Keratinocyte (primary cell): ENCODE results near the gene POTEM.
"Not testable (repeated sequence)": the region's sequence is repeated elsewhere in the genome, so short reads cannot be mapped to it uniquely, and the experiment has no call there.

Experiments used
- EZH2 ChIP-seq: IDR thresholded peaks from one replicate; pipeline ENCODE4 v1.6.1; 2012; ENCODE audit warnings: inconsistent platforms, mild to moderate bottlenecking, low read length, moderate library complexity
- TF ChIP-seq, protein P1 (sequence below), 3 experiments: IDR thresholded peaks in 1 of 3; conservative IDR thresholded peaks in 1 of 3; optimal IDR thresholded peaks in 1 of 3; 2 replicates in 2 of 3; 3 replicates in 1 of 3; pipeline versions ENCODE3 to v1.5.1; 2011; ENCODE audit warnings: low read length in 3 of 3, mild to moderate bottlenecking in 3 of 3, moderate library complexity in 2 of 3, control low read depth in 1 of 3, inconsistent platforms in 1 of 3; ENCODE audit not compliant: insufficient read depth in 2 of 3; ENCODE audit errors: extremely low read depth in 1 of 3

DNA sequence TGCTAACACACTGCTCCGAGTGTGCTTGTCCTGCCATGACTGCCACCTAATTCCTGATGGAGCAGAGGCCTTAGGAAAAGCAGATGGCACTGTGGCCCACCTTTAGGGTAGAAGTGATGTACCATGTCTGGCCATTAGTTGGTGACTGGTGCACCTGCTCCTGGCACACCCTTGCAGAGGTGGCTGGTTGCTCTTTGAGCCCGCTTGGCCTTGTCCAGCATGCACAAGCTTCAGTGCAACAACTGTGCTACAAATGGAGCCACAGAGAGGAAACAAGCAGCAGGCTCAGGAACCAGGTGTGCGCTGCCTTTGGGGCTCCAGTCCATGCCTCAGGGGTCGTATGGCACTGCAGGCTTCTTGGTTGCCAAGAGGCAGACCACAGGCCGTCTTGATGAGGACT lies 44.5 kb downstream of the POTEM start:
- TF ChIP-seq, protein P1, sequence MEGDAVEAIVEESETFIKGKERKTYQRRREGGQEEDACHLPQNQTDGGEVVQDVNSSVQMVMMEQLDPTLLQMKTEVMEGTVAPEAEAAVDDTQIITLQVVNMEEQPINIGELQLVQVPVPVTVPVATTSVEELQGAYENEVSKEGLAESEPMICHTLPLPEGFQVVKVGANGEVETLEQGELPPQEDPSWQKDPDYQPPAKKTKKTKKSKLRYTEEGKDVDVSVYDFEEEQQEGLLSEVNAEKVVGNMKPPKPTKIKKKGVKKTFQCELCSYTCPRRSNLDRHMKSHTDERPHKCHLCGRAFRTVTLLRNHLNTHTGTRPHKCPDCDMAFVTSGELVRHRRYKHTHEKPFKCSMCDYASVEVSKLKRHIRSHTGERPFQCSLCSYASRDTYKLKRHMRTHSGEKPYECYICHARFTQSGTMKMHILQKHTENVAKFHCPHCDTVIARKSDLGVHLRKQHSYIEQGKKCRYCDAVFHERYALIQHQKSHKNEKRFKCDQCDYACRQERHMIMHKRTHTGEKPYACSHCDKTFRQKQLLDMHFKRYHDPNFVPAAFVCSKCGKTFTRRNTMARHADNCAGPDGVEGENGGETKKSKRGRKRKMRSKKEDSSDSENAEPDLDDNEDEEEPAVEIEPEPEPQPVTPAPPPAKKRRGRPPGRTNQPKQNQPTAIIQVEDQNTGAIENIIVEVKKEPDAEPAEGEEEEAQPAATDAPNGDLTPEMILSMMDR (optimal IDR thresholded peaks at IDR 0.05 in 1 of 3, IDR thresholded peaks at IDR 0.05 in 1 of 3, conservative IDR thresholded peaks at IDR 0.05 in 1 of 3; ENCODE audit: extremely low read depth in 1 of 3, insufficient read depth in 2 of 3, low read length in 3 of 3), result not testable (repeated sequence)
- not testable (repeated sequence) for TF ChIP-seq EZH2
